ENCODE data around the gene MUC4.

- TF ChIP-seq CTCF (IDR thresholded peaks at IDR 0.05; ENCODE audit: insufficient read depth, low read length, poor library complexity, severe bottlenecking), result no peak
- no peak for TF ChIP-seq EZH2phosphoT487 (conservative IDR thresholded peaks at IDR 0.05; ENCODE audit: low read length)
These were observed 58.1 kb downstream of the MUC4 start for GRCh38 chr3:195753581-195753980.

All from SU-DHL-6 (cell line).